Natural killer cell (primary cell): ENCODE measurements around the gene ZNF117. TPM values are rescaled to one million over a fixed set of nuclear protein-coding genes. Genes with fewer than 3 reads are reported as not detected.
"Not testable (repeated sequence)": the region's sequence is repeated elsewhere in the genome, so short reads cannot be mapped to it uniquely, and the experiment has no call there.

Experiments
- ATAC-seq, 3 donors: fragments of 150-1000 bp in 2 of 3; fragments of 200-7000 bp in 1 of 3; cut with Tn5 transposase; 1 replicate in 1 of 3; 2 replicates in 2 of 3; pipeline ENCODE4 v1.10.0; 2021; ENCODE audit warnings: mild to moderate bottlenecking in 2 of 3, moderate library complexity in 2 of 3
- DNase-seq, 2 donors: peaks; one replicate each; pipeline versions ENCODE4 v3.0.0 to v3.0.0-alpha.2; 2013 to 2021; ENCODE audit warnings: mixed read lengths in 1 of 2
- H3K27ac ChIP-seq: one replicate; pipeline ENCODE4 v1.5.1; 2013; ENCODE audit warnings: mild to moderate bottlenecking, low read length
- H3K27me3 ChIP-seq: one replicate; pipeline ENCODE4 v1.6.1; 2013; ENCODE audit warnings: low read length; ENCODE audit not compliant: control insufficient read depth, insufficient read depth
- H3K36me3 ChIP-seq: one replicate; pipeline ENCODE4 v1.6.1; 2013; ENCODE audit warnings: low read length; ENCODE audit not compliant: control insufficient read depth, insufficient read depth
- H3K4me1 ChIP-seq: one replicate; pipeline ENCODE4 v1.6.1; 2013; ENCODE audit warnings: low read length; ENCODE audit not compliant: control insufficient read depth, insufficient read depth
- H3K4me3 ChIP-seq: one replicate; pipeline ENCODE4 v1.5.1; 2013; ENCODE audit warnings: low read length
- H3K9me3 ChIP-seq: one replicate; pipeline ENCODE4 v1.6.1; 2013; ENCODE audit warnings: low read length; ENCODE audit not compliant: control insufficient read depth, insufficient read depth
- H3K27ac Mint-ChIP-seq, 2 donors: one replicate each; pipeline ENCODE4 v1.8.0; 2022; ENCODE audit warnings: mild to moderate bottlenecking in 2 of 2, mixed read lengths in 2 of 2, moderate library complexity in 1 of 2
- H3K27me3 Mint-ChIP-seq, 2 donors: one replicate each; pipeline ENCODE4 v1.8.0; 2022; ENCODE audit warnings: low read depth in 2 of 2, mixed read lengths in 2 of 2
- H3K36me3 Mint-ChIP-seq: one replicate; pipeline ENCODE4 v1.8.0; 2022; ENCODE audit warnings: mixed read lengths
- H3K4me1 Mint-ChIP-seq, 2 donors: one replicate each; pipeline ENCODE4 v1.8.0; 2022; ENCODE audit warnings: mixed read lengths in 2 of 2
- H3K4me3 Mint-ChIP-seq: one replicate; pipeline ENCODE4 v1.8.0; 2022; ENCODE audit warnings: mild to moderate bottlenecking, moderate library complexity, mixed read lengths
- H3K9me3 Mint-ChIP-seq, 2 donors: one replicate each; pipeline ENCODE4 v1.8.0; 2022; ENCODE audit warnings: mixed read lengths in 2 of 2
- CTCF ChIP-seq: fragments of 200-600 bp; IDR thresholded peaks from one replicate; pipeline ENCODE4 v1.8.0; 2022; ENCODE audit warnings: antibody characterized with exemption
- WGBS: methylation state at CpG from one replicate; pipeline ENCODE4 v1.1.7; 2013; ENCODE audit warnings: missing lambda C conversion rate; ENCODE audit not compliant: insufficient coverage; 5-methylcytosine and 5-hydroxymethylcytosine counted together
- intact Hi-C: fragments of 100-400 bp; cut with micrococcal nuclease; formaldehyde crosslinking; loops from one replicate; pipeline ENCODE4 v1.14.2; 2022
- total RNA-seq, 4 donors: library from RNA; stranded (reverse); fragments of 120-200 nt in 1 of 4; gene quantifications; one replicate each; pipeline versions ENCODE4 v1.2.3 to v1.2.4, GENCODE V29; 2013 to 2022

ZNF117 gene
- 10 to 100 TPM in 1 of 3 donors, 1 to 10 TPM in 2; 5.2 to 12.7 (median 6.6) TPM for total RNA-seq
- total RNA-seq (2013), result 19.8 TPM

- Mint-ChIP-seq H3K9me3 (peaks cover 10 to 40% of the 10 kb centered on the region in 2 donors), H3K27ac (no peak within 1 kb of the TSS)
- no peak within 1 kb of the TSS for H3K4me3 ChIP-seq
These were observed at the start of gene ZNF117 for GRCh38 chr7:64990936-64991335. Gene ZNF117 (minus strand): TSS chr7:64991036.

GRCh38 chr7:65038767-65039166 lies 47.9 kb upstream of the ZNF117 start:
- peak in 1 of 2 donors; percentile 34 for DNase-seq
- Histone ChIP-seq H3K27ac (peak overlapping the region; percentile 40), H3K4me1 (peaks cover 10% of the 10 kb centered on the region), H3K4me3 (peak overlapping the region; percentile 53)
- H3K36me3 ChIP-seq, H3K27me3 ChIP-seq, H3K36me3 Mint-ChIP-seq, H3K27me3 Mint-ChIP-seq, H3K9me3 ChIP-seq, H3K9me3 Mint-ChIP-seq: not testable (repeated sequence)
- intact Hi-C loops, result loop anchor here (5.0 kb wide), 1 partner anchor 44 kb away; no protein-coding TSS in a partner anchor
- Mint-ChIP-seq H3K27ac (peak overlapping the region; percentile 47 to 67), H3K4me3 (peak overlapping the region; percentile 85), H3K4me1 (peaks cover 6 to 11% of the 10 kb centered on the region in 2 donors)
- WGBS, result 0% methylated on average over 35 of the region's 35 CpGs
- ATAC-seq, result peak in 1 of 3 donors; percentile 9

More at GRCh38 chr7:64990936-64991335, at the start of gene ZNF117:
- TF ChIP-seq CTCF, result no peak
- Histone ChIP-seq H3K4me1 (no peaks in the 10 kb centered on the region), H3K36me3 (peaks cover 3% of the 10 kb centered on the region), H3K9me3 (peaks cover 58% of the 10 kb centered on the region), H3K27ac (no peak within 1 kb of the TSS), H3K27me3 (no peaks in the 10 kb centered on the region)
- ATAC-seq (no peak), DNase-seq (no peak)
- H3K36me3 Mint-ChIP-seq, result peaks cover 75% of the 10 kb centered on the region
- WGBS, result 68% methylated on average over 4 of the region's 4 CpGs
- H3K4me1 Mint-ChIP-seq, result no peaks in the 10 kb centered on the region
- H3K27me3 Mint-ChIP-seq, result no peaks in the 10 kb centered on the region
- no peak within 1 kb of the TSS for H3K4me3 Mint-ChIP-seq
- intact Hi-C loops, result no loop called here

- Mint-ChIP-seq H3K27ac (peak overlapping the region; percentile 50 to 62), H3K36me3 (no peaks in the 10 kb centered on the region), H3K9me3 (no peaks in the 10 kb centered on the region), H3K4me1 (peaks cover 6 to 11% of the 10 kb centered on the region in 2 donors), H3K27me3 (no peaks in the 10 kb centered on the region), H3K4me3 (peak overlapping the region; percentile 85)
- ATAC-seq, result peak; percentile 87 to 97 (median 90)
- TF ChIP-seq CTCF, result no peak
- peak; percentile 66 to 96 for DNase-seq
- Histone ChIP-seq H3K4me1 (peaks cover 10% of the 10 kb centered on the region), H3K9me3 (no peaks in the 10 kb centered on the region), H3K27ac (peak overlapping the region; percentile 81), H3K27me3 (no peaks in the 10 kb centered on the region), H3K4me3 (peak overlapping the region; percentile 82), H3K36me3 (no peaks in the 10 kb centered on the region)
- intact Hi-C loops, result loop anchor here (5.0 kb wide), 1 partner anchor 44 kb away; no protein-coding TSS in a partner anchor
- WGBS, result 2% methylated on average over 81 of the region's 92 CpGs
These were observed 47.2 kb upstream of the ZNF117 start for GRCh38 chr7:65037740-65038688.

GRCh38 chr7:65036526-65036925 lies 45.7 kb upstream of the ZNF117 start:
- not testable (repeated sequence) for H3K27me3 ChIP-seq, H3K27ac Mint-ChIP-seq, H3K36me3 ChIP-seq, H3K36me3 Mint-ChIP-seq, H3K27ac ChIP-seq, H3K4me3 ChIP-seq, H3K4me3 Mint-ChIP-seq, H3K9me3 ChIP-seq, H3K27me3 Mint-ChIP-seq, H3K9me3 Mint-ChIP-seq, ATAC-seq, DNase-seq
- H3K4me1 Mint-ChIP-seq, result peaks cover 6 to 11% of the 10 kb centered on the region in 2 donors
- intact Hi-C loops, result loop anchor here (5.0 kb wide), 1 partner anchor 46 kb away; no protein-coding TSS in a partner anchor
- no CpG with 5 or more reads among the region's 2 CpGs for WGBS
- peaks cover 10% of the 10 kb centered on the region for H3K4me1 ChIP-seq

- H3K4me3 ChIP-seq, H3K36me3 Mint-ChIP-seq, DNase-seq, H3K4me3 Mint-ChIP-seq, H3K36me3 ChIP-seq, H3K9me3 ChIP-seq, H3K27me3 Mint-ChIP-seq, H3K27ac ChIP-seq, H3K9me3 Mint-ChIP-seq, H3K27me3 ChIP-seq, ATAC-seq, H3K27ac Mint-ChIP-seq: not testable (repeated sequence)
- H3K4me1 ChIP-seq, result peaks cover 10% of the 10 kb centered on the region
- intact Hi-C loops, result loop anchor here (5.0 kb wide), 1 partner anchor 47 kb away; no protein-coding TSS in a partner anchor
- H3K4me1 Mint-ChIP-seq, result peaks cover 6 to 11% of the 10 kb centered on the region in 2 donors
These were observed 44.6 kb upstream of the ZNF117 start for GRCh38 chr7:65035469-65035868.

GRCh38 chr7:65034120-65034782 lies 43.4 kb upstream of the ZNF117 start:
- ATAC-seq, intact Hi-C loops, H3K9me3 Mint-ChIP-seq, DNase-seq, H3K4me3 ChIP-seq, H3K9me3 ChIP-seq, H3K36me3 ChIP-seq, H3K27me3 Mint-ChIP-seq, H3K27me3 ChIP-seq, H3K36me3 Mint-ChIP-seq, H3K4me1 Mint-ChIP-seq, H3K27ac ChIP-seq, H3K27ac Mint-ChIP-seq, H3K4me3 Mint-ChIP-seq: not testable (repeated sequence)
- peaks cover 10% of the 10 kb centered on the region for H3K4me1 ChIP-seq
- WGBS, result 95% methylated on average over 4 of the region's 10 CpGs
